Calu3 (cell line): ENCODE results near the gene TOMM70. TPM values are rescaled to one million over a fixed set of nuclear protein-coding genes. Genes with fewer than 3 reads are reported as not detected.

Experiments
- BruUV-seq: library from RNA; stranded (reverse); fragments of 400-500 nt; replicated peaks from 2 replicates; lab custom pipeline; 2021; lab: Mats Ljungman, UMichigan
- CTCF ChIA-PET: fragments of 300-600 bp; sonication (Branson Sonifier 250); formaldehyde crosslinking; loops from one replicate; lab custom pipeline; 2022; ENCODE audit warnings: antibody characterized with exemption; lab: Charles Lee
- DNase-seq: peaks from one replicate; pipeline ENCODE4 v3.0.0; 2022
- H3K27ac Mint-ChIP-seq: one replicate; pipeline ENCODE4 v1.8.0; 2022; ENCODE audit warnings: mixed read lengths; ENCODE audit not compliant: unreplicated experiment
- H3K27me3 Mint-ChIP-seq: one replicate; pipeline ENCODE4 v1.8.0; 2022; ENCODE audit warnings: mixed read lengths; ENCODE audit not compliant: unreplicated experiment
- H3K36me3 Mint-ChIP-seq: one replicate; pipeline ENCODE4 v1.8.0; 2022; ENCODE audit warnings: mild to moderate bottlenecking, moderate library complexity, mixed read lengths; ENCODE audit not compliant: insufficient read depth, unreplicated experiment
- H3K4me1 Mint-ChIP-seq: one replicate; pipeline ENCODE4 v1.8.0; 2022; ENCODE audit warnings: mild to moderate bottlenecking, low read depth, mixed read lengths; ENCODE audit not compliant: unreplicated experiment
- H3K4me3 Mint-ChIP-seq: one replicate; pipeline ENCODE4 v1.8.0; 2022; ENCODE audit warnings: mild to moderate bottlenecking, low read depth, moderate library complexity, mixed read lengths; ENCODE audit not compliant: unreplicated experiment
- H3K9me3 Mint-ChIP-seq: one replicate; pipeline ENCODE4 v1.8.0; 2022; ENCODE audit warnings: low read depth, mixed read lengths; ENCODE audit not compliant: unreplicated experiment
- intact Hi-C: fragments of 100-400 bp; cut with micrococcal nuclease; formaldehyde crosslinking; loops from one replicate; pipeline ENCODE4 v1.10.0; 2022; ENCODE audit not compliant: unreplicated experiment
- total RNA-seq: library from RNA; stranded (reverse); gene quantifications from 2 replicates; pipeline ENCODE4 v1.2.3, GENCODE V29; 2022
- TF ChIP-seq, protein P1 (sequence below): fragments of 200-600 bp; IDR thresholded peaks from one replicate; pipeline ENCODE4 v1.8.0; 2022; ENCODE audit warnings: antibody characterized with exemption; ENCODE audit not compliant: unreplicated experiment

The TOMM70 gene
- total RNA-seq, 1 experiment from 2014 or later = 49.5 TPM

- intact Hi-C loops = no loop called here
- BruUV-seq = no TSS peak
- H3K4me3 Mint-ChIP-seq = peak overlapping the region; percentile 72
Observed at GRCh38 chr3:100333970-100334487, 66.9 kb downstream of the TOMM70 start.

GRCh38 chr3:100333051-100333450 is 67.8 kb downstream of the TOMM70 start:
- no peaks in the 10 kb centered on the region for H3K27me3 Mint-ChIP-seq
- intact Hi-C loops = no loop called here
- no peak for DNase-seq
- no peaks in the 10 kb centered on the region for H3K9me3 Mint-ChIP-seq
- H3K36me3 Mint-ChIP-seq = peaks cover 8% of the 10 kb centered on the region
- BruUV-seq = no TSS peak
- no peak overlapping the region for H3K4me3 Mint-ChIP-seq
- CTCF ChIA-PET = interaction anchor here (0.5 kb wide), 1 partner anchor 501 kb away, joined by 4 read pairs; no protein-coding TSS in a partner anchor
- H3K4me1 Mint-ChIP-seq = peaks cover 26% of the 10 kb centered on the region
- TF ChIP-seq, protein P1, sequence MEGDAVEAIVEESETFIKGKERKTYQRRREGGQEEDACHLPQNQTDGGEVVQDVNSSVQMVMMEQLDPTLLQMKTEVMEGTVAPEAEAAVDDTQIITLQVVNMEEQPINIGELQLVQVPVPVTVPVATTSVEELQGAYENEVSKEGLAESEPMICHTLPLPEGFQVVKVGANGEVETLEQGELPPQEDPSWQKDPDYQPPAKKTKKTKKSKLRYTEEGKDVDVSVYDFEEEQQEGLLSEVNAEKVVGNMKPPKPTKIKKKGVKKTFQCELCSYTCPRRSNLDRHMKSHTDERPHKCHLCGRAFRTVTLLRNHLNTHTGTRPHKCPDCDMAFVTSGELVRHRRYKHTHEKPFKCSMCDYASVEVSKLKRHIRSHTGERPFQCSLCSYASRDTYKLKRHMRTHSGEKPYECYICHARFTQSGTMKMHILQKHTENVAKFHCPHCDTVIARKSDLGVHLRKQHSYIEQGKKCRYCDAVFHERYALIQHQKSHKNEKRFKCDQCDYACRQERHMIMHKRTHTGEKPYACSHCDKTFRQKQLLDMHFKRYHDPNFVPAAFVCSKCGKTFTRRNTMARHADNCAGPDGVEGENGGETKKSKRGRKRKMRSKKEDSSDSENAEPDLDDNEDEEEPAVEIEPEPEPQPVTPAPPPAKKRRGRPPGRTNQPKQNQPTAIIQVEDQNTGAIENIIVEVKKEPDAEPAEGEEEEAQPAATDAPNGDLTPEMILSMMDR = no peak
- H3K27ac Mint-ChIP-seq = no peak overlapping the region

More at GRCh38 chr3:100333970-100334487, 66.9 kb downstream of the TOMM70 start:
- Mint-ChIP-seq H3K27ac (no peak overlapping the region), H3K9me3 (no peaks in the 10 kb centered on the region), H3K36me3 (peaks cover 12% of the 10 kb centered on the region), H3K4me1 (peaks cover 26% of the 10 kb centered on the region), H3K27me3 (no peaks in the 10 kb centered on the region)
- CTCF ChIA-PET = interaction anchor here (0.7 kb wide), 1 partner anchor 17 kb away, joined by 3 read pairs; no protein-coding TSS in a partner anchor
- DNase-seq = no peak
- TF ChIP-seq, protein P1 = no peak

DNA sequence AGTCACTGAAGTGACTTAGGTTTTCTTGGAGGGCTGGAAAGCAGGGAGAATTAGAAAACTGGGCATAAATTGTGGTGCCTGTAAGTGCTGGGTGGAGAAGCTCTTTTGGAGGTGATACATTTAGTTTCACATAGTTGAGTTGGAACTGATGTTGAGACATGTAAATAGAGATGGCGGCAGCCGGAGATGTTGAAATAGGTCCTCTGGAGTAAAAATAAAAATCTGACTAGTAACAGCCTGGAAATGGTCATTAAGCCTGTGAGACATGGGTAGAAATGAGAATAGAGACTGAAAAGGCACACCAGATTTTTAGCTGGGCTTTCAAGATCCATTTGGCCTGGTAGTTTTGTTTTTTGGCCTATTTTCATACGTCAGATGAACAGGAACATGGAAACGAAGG is 69.2 kb downstream of the TOMM70 start:
- DNase-seq = no peak
- Mint-ChIP-seq H3K27ac (peak overlapping the region; percentile 67), H3K4me3 (no peak overlapping the region), H3K9me3 (peaks cover 2% of the 10 kb centered on the region), H3K27me3 (no peaks in the 10 kb centered on the region), H3K36me3 (peaks cover 8% of the 10 kb centered on the region), H3K4me1 (peaks cover 26% of the 10 kb centered on the region)
- TF ChIP-seq, protein P1 = no peak
- CTCF ChIA-PET = no interaction called here
- intact Hi-C loops = no loop called here
- no TSS peak for BruUV-seq

DNA sequence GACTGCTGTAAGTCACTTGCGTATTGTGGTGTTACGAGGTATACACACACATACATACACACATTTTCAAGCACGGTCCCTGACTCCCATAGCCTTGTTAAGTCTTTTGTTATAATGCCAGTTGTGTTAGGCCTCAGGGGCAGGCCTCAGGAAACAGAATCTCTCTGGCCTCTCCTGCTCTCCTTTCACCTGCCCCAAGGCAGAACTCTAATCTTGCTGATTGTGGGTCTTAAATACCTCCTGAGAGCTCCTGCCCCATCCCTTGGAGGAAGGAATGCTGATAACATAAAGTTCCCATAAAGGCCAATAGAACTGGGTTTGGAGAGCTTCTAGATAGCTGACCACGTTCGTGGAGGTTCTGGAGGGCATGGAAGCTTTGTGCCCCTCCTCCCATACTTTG is 70.2 kb downstream of the TOMM70 start:
- Mint-ChIP-seq H3K4me3 (no peak overlapping the region), H3K27me3 (no peaks in the 10 kb centered on the region), H3K4me1 (peaks cover 17% of the 10 kb centered on the region), H3K36me3 (peaks cover 8% of the 10 kb centered on the region), H3K9me3 (peaks cover 2% of the 10 kb centered on the region), H3K27ac (no peak overlapping the region)
- CTCF ChIA-PET = no interaction called here
- TF ChIP-seq, protein P1 = no peak
- DNase-seq = no peak
- intact Hi-C loops = no loop called here
- no TSS peak for BruUV-seq
